Measurements from ENCODE around the gene DHRS2. TPM values are rescaled to one million over a fixed set of nuclear protein-coding genes. Genes with fewer than 3 reads are reported as not detected.

The DHRS2 gene
- total and polyA plus RNA-seq, 2 of the 13 experiments (the other 11 are each of a cell fraction or from before 2014, with no cell fraction given): 1,621 to 3,021 TPM

- TF ChIP-seq SETDB1 (CRISPR knock-in tag; IDR thresholded peaks at IDR 0.05; ENCODE audit: borderline replicate concordance) (no peak), ZMYM3 (CRISPR knock-in tag; IDR thresholded peaks at IDR 0.05) (peak; percentile 54), ZNF644 (CRISPR knock-in tag; IDR thresholded peaks at IDR 0.05; ENCODE audit: low read depth) (no peak), ZSCAN31 (CRISPR knock-in tag; IDR thresholded peaks at IDR 0.05; ENCODE audit: low read depth) (no peak; the same call in 1 of the 2 replicates), ZFX (CRISPR knock-in tag; IDR thresholded peaks at IDR 0.05; ENCODE audit: low read depth) (peak; percentile 83), ZNF883 (CRISPR knock-in tag; IDR thresholded peaks at IDR 0.05; ENCODE audit: not compliant biosample characterization) (peak; percentile 100), REST (IDR thresholded peaks at IDR 0.05; ENCODE audit: borderline replicate concordance in 1 of 2, low read depth in 1 of 2, low read length in 2 of 2) (no peak; a peak in 2 of 4 replicates), DNMT3B (CRISPR knock-in tag; conservative IDR thresholded peaks at IDR 0.05) (no peak; the same call in 1 of the 2 replicates), IRX3 (CRISPR knock-in tag; IDR thresholded peaks at IDR 0.05; ENCODE audit: borderline replicate concordance, low read depth) (peak; percentile 65; the same call in 1 of the 2 replicates), RFXANK (CRISPR knock-in tag; IDR thresholded peaks at IDR 0.05) (no peak), ZNF460 (CRISPR knock-in tag; IDR thresholded peaks at IDR 0.05; ENCODE audit: borderline replicate concordance) (no peak), ZNF646 (CRISPR knock-in tag; IDR thresholded peaks at IDR 0.05) (no peak)
- TF ChIP-seq, protein P1, sequence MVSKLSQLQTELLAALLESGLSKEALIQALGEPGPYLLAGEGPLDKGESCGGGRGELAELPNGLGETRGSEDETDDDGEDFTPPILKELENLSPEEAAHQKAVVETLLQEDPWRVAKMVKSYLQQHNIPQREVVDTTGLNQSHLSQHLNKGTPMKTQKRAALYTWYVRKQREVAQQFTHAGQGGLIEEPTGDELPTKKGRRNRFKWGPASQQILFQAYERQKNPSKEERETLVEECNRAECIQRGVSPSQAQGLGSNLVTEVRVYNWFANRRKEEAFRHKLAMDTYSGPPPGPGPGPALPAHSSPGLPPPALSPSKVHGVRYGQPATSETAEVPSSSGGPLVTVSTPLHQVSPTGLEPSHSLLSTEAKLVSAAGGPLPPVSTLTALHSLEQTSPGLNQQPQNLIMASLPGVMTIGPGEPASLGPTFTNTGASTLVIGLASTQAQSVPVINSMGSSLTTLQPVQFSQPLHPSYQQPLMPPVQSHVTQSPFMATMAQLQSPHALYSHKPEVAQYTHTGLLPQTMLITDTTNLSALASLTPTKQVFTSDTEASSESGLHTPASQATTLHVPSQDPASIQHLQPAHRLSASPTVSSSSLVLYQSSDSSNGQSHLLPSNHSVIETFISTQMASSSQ (IDR thresholded peaks at IDR 0.05; ENCODE audit: low read depth): no peak
- TF ChIP-seq, protein P1 (CRISPR knock-in tag; IDR thresholded peaks at IDR 0.05; ENCODE audit: borderline replicate concordance): peak; percentile 82
Observed at GRCh38 chr14:23639048-23639890, 3.1 kb downstream of the DHRS2 start (continued).

All from HepG2 (cell line).